ENCODE measurements around the gene ANTXRL.

- TF ChIP-seq, protein P1, sequence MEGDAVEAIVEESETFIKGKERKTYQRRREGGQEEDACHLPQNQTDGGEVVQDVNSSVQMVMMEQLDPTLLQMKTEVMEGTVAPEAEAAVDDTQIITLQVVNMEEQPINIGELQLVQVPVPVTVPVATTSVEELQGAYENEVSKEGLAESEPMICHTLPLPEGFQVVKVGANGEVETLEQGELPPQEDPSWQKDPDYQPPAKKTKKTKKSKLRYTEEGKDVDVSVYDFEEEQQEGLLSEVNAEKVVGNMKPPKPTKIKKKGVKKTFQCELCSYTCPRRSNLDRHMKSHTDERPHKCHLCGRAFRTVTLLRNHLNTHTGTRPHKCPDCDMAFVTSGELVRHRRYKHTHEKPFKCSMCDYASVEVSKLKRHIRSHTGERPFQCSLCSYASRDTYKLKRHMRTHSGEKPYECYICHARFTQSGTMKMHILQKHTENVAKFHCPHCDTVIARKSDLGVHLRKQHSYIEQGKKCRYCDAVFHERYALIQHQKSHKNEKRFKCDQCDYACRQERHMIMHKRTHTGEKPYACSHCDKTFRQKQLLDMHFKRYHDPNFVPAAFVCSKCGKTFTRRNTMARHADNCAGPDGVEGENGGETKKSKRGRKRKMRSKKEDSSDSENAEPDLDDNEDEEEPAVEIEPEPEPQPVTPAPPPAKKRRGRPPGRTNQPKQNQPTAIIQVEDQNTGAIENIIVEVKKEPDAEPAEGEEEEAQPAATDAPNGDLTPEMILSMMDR (IDR thresholded peaks at IDR 0.05; ENCODE audit: poor library complexity): no peak
- no peak for TF ChIP-seq EZH2phosphoT487 (IDR thresholded peaks at IDR 0.05; ENCODE audit: low read depth, severe bottlenecking, unreplicated experiment)
- TF ChIP-seq EZH2 (IDR thresholded peaks at IDR 0.05; ENCODE audit: borderline replicate concordance): no peak
Observed at GRCh38 chr10:46285300-46285699, 1.5 kb upstream of the ANTXRL start.
